BE2C (cell line): ENCODE measurements around the gene LRP1.
A peak's percentile ranks its signal among the peaks of the same experiment; 100 is the strongest.

ENCODE experiments used
- DNase-seq: peaks from one replicate; pipeline ENCODE4 v3.0.0-alpha.2; 2020
- H3K27me3 ChIP-seq: fragments of 250-450 bp; sonication (Bioruptor Pico); 2 replicates; pipeline ENCODE4 v1.5.1; 2020; ENCODE audit warnings: mild to moderate bottlenecking
- H3K36me3 ChIP-seq: fragments of 250-450 bp; sonication (Bioruptor Pico); 2 replicates; pipeline ENCODE4 v1.5.1; 2020; ENCODE audit warnings: mild to moderate bottlenecking
- H3K4me1 ChIP-seq: fragments of 250-450 bp; sonication (Bioruptor Pico); 2 replicates; pipeline ENCODE4 v1.5.1; 2020
- H3K4me3 ChIP-seq: 2 replicates; pipeline ENCODE4 v1.5.1; 2011; ENCODE audit warnings: low read depth, low read length
- H3K9me3 ChIP-seq: fragments of 250-450 bp; sonication (Bioruptor Pico); 2 replicates; pipeline ENCODE4 v1.5.1; 2020
- TF ChIP-seq, protein P1 (sequence below): IDR thresholded peaks from 2 replicates; pipeline ENCODE4 v1.5.1; 2012; ENCODE audit warnings: mild to moderate bottlenecking, low read depth, low read length

The LRP1 gene

GRCh38 chr12:57231276-57232021 is 103.2 kb downstream of the LRP1 start:
- H3K36me3 ChIP-seq = peaks cover 37% of the 10 kb centered on the region
- no peak for DNase-seq
- H3K9me3 ChIP-seq = no peaks in the 10 kb centered on the region
- peaks cover 21% of the 10 kb centered on the region for H3K4me1 ChIP-seq
- TF ChIP-seq, protein P1, sequence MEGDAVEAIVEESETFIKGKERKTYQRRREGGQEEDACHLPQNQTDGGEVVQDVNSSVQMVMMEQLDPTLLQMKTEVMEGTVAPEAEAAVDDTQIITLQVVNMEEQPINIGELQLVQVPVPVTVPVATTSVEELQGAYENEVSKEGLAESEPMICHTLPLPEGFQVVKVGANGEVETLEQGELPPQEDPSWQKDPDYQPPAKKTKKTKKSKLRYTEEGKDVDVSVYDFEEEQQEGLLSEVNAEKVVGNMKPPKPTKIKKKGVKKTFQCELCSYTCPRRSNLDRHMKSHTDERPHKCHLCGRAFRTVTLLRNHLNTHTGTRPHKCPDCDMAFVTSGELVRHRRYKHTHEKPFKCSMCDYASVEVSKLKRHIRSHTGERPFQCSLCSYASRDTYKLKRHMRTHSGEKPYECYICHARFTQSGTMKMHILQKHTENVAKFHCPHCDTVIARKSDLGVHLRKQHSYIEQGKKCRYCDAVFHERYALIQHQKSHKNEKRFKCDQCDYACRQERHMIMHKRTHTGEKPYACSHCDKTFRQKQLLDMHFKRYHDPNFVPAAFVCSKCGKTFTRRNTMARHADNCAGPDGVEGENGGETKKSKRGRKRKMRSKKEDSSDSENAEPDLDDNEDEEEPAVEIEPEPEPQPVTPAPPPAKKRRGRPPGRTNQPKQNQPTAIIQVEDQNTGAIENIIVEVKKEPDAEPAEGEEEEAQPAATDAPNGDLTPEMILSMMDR = no peak
- peaks cover 22% of the 10 kb centered on the region for H3K27me3 ChIP-seq
- H3K4me3 ChIP-seq = peak overlapping the region; percentile 89

DNA sequence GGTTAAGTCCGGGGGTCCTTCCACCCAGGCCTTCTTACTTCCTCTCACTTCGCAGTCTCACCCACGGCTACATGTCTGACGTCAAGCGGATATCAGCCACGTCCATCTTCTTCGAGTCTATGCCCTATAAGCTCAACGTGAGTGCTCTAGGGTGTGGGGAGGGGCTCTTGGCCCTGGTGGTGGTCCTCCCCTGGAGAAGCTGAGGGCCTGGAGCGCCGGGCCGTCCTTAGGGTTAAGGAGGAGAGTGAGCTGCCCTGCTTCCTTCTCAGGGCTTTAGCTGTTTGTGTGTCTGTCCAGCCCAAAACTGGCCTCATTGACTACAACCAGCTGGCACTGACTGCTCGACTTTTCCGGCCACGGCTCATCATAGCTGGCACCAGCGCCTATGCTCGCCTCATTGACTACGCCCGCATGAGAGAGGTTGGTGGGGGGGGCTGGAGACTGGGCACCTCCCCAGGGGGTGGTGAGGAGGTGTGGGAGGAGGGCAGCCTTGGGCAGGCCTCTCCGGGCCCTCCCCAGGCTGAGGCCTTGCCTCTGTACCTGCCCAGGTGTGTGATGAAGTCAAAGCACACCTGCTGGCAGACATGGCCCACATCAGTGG is 104.0 kb downstream of the LRP1 start:
- no peak for DNase-seq
- Histone ChIP-seq H3K4me1 (peaks cover 21% of the 10 kb centered on the region), H3K9me3 (no peaks in the 10 kb centered on the region), H3K36me3 (peaks cover 37% of the 10 kb centered on the region), H3K27me3 (peaks cover 25% of the 10 kb centered on the region), H3K4me3 (no peak overlapping the region)
- TF ChIP-seq, protein P1 = no peak

DNA sequence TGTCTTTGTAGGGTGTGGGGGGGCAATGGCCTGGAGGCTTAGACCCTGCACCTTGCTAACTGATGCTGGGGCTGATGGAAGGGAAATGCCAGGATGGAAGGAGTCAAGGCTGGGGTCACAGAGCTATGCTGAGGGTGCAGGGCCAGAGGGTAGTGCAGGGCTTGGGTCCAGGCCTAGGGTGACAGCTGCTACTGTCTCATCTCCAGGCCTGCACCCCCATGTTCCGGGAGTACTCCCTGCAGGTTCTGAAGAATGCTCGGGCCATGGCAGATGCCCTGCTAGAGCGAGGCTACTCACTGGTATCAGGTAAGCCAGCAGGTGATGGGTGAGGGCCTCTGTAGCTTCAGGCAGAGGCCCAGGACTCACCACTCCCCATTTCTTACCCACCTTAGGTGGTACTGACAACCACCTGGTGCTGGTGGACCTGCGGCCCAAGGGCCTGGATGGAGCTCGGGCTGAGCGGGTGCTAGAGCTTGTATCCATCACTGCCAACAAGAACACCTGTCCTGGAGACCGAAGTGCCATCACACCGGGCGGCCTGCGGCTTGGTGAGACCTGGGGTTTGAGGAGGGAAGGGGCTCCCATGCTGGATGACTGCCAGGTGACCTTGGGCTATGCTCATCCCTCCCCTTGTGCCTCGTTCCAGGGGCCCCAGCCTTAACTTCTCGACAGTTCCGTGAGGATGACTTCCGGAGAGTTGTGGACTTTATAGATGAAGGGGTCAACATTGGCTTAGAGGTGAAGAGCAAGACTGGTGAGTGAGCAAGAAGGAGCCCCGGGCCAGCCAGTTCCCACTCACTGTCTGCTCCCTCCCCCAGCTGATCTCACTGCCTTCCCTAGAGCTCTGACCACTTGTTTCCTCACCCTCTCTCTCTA is 105.3 kb downstream of the LRP1 start:
- Histone ChIP-seq H3K9me3 (no peaks in the 10 kb centered on the region), H3K4me3 (no peak overlapping the region), H3K36me3 (peaks cover 37% of the 10 kb centered on the region), H3K4me1 (peaks cover 21% of the 10 kb centered on the region), H3K27me3 (peaks cover 36% of the 10 kb centered on the region)
- TF ChIP-seq, protein P1 = no peak
- DNase-seq = no peak

DNA sequence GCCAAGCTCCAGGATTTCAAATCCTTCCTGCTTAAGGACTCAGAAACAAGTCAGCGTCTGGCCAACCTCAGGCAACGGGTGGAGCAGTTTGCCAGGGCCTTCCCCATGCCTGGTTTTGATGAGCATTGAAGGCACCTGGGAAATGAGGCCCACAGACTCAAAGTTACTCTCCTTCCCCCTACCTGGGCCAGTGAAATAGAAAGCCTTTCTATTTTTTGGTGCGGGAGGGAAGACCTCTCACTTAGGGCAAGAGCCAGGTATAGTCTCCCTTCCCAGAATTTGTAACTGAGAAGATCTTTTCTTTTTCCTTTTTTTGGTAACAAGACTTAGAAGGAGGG is 105.9 kb downstream of the LRP1 start:
- DNase-seq = no peak
- peaks cover 43% of the 10 kb centered on the region for H3K27me3 ChIP-seq
- no peaks in the 10 kb centered on the region for H3K9me3 ChIP-seq
- H3K36me3 ChIP-seq = peaks cover 37% of the 10 kb centered on the region
- H3K4me3 ChIP-seq = no peak overlapping the region
- TF ChIP-seq, protein P1 = no peak
- peaks cover 21% of the 10 kb centered on the region for H3K4me1 ChIP-seq

- Histone ChIP-seq H3K27me3 (peaks cover 46% of the 10 kb centered on the region), H3K36me3 (peaks cover 37% of the 10 kb centered on the region), H3K4me1 (peaks cover 21% of the 10 kb centered on the region), H3K9me3 (no peaks in the 10 kb centered on the region), H3K4me3 (peak overlapping the region; percentile 45; the same call in 1 of the 2 replicates)
- TF ChIP-seq, protein P1 = no peak
- DNase-seq = no peak
Measured at GRCh38 chr12:57234571-57235016, 106.3 kb downstream of the LRP1 start.
